Measurements from ENCODE around the gene KLHL9.

GRCh38 chr9:21367957-21368356 lies 32.8 kb upstream of the KLHL9 start, which contains the start of gene IFNA13:
- TF ChIP-seq CTCF (IDR thresholded peaks at IDR 0.05) (no peak), EZH2 (IDR thresholded peaks at IDR 0.05; ENCODE audit: borderline replicate concordance, insufficient read depth, low read depth, low read length, poor library complexity, severe bottlenecking) (no peak)

Data from B cell (primary cell).